Erythroblast (primary cell): ENCODE results near the gene NPY.

Experiments
- GATA1 ChIP-seq: IDR thresholded peaks from 2 replicates; pipeline ENCODE4 v1.6.1; 2011; ENCODE audit warnings: low read depth, mild to moderate bottlenecking, control low read depth, low read length, moderate library complexity
- POLR2A ChIP-seq: IDR thresholded peaks from 2 replicates; pipeline ENCODE4 v1.6.1; 2011; ENCODE audit warnings: mild to moderate bottlenecking, low read length

DNA sequence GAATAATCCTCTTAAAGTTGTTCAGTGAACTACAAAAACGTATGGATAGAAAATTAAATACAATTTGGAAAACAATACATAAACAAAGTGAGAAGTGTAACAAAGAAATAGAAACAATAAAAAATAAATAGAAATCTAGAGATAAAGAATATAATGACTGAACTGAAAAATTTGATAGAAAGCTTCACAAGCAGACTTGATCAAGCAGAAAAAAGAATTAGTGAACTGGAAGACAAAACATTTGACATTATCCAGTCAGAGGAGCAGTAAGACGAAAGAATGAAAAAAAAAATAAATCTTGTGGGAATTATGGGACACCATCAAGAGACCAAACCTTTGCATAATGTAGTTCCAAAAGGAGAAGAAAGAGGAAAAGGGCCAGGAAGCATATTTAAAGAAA is 32.4 kb upstream of the NPY start:
- no peak for TF ChIP-seq POLR2A
- TF ChIP-seq GATA1, result no peak
